HG03045 (cell line): Measurements from ENCODE around the gene TCF25.
"Not testable (repeated sequence)": the region's sequence is repeated elsewhere in the genome, so short reads cannot be mapped to it uniquely, and the experiment has no call there.

Experiments
- ATAC-seq: cut with Tn5 transposase; IDR thresholded peaks from one replicate; pipeline ENCODE4 v1.9.1; 2021; ENCODE audit warnings: mild to moderate bottlenecking, moderate library complexity; ENCODE audit not compliant: unreplicated experiment

The TCF25 gene

GRCh38 chr16:89919535-89920406 is 46.4 kb downstream of the TCF25 start:
- ATAC-seq, result no peak

- no peak for ATAC-seq
These were observed 47.3 kb downstream of the TCF25 start for GRCh38 chr16:89920723-89921122.

- ATAC-seq, result no peak
These were observed 47.8 kb downstream of the TCF25 start for GRCh38 chr16:89921131-89921701.

- no peak for ATAC-seq
These were observed 48.5 kb downstream of the TCF25 start for GRCh38 chr16:89921702-89922476.

- ATAC-seq, result no peak
These were observed 49.1 kb downstream of the TCF25 start for GRCh38 chr16:89922477-89922883.

GRCh38 chr16:89922884-89923639 is 49.7 kb downstream of the TCF25 start, which contains the start of gene TUBB3:
Gene TUBB3 (plus strand): TSS chr16:89923342. CDS start chr16:89923402, 60 bp downstream.
- ATAC-seq, result peak; percentile 43

- no peak for ATAC-seq
These were observed 50.4 kb downstream of the TCF25 start for GRCh38 chr16:89923640-89924296.

- no peak for ATAC-seq
These were observed 51.0 kb downstream of the TCF25 start for GRCh38 chr16:89924297-89924924.

GRCh38 chr16:89924925-89925307 is 51.5 kb downstream of the TCF25 start:
- no peak for ATAC-seq

GRCh38 chr16:89925596-89926079 is 52.2 kb downstream of the TCF25 start:
- ATAC-seq, result peak; percentile 11

- no peak for ATAC-seq
These were observed 58.0 kb downstream of the TCF25 start for GRCh38 chr16:89931305-89931896.

- ATAC-seq, result no peak
These were observed 58.6 kb downstream of the TCF25 start for GRCh38 chr16:89931964-89932363.

GRCh38 chr16:89934019-89934418 is 60.6 kb downstream of the TCF25 start:
- not testable (repeated sequence) for ATAC-seq

- no peak for ATAC-seq
These were observed 61.5 kb downstream of the TCF25 start for GRCh38 chr16:89934611-89935553.

- not testable (repeated sequence) for ATAC-seq
These were observed 62.2 kb downstream of the TCF25 start for GRCh38 chr16:89935620-89936019.

- ATAC-seq, result no peak
These were observed 62.6 kb downstream of the TCF25 start for GRCh38 chr16:89936034-89936433.

- no peak for ATAC-seq
These were observed 63.1 kb downstream of the TCF25 start for GRCh38 chr16:89936508-89936907.

GRCh38 chr16:89936981-89937380 is 63.6 kb downstream of the TCF25 start:
- no peak for ATAC-seq
